ENCODE measurements around the gene RAB3C.
"Not testable (repeated sequence)": the region's sequence is repeated elsewhere in the genome, so short reads cannot be mapped to it uniquely, and the experiment has no call there.

RAB3C gene

GRCh38 chr5:58680503-58680902, 97.6 kb downstream of the RAB3C start:
- DNase-seq: no peak

- DNase-seq: no peak
These were observed 99.1 kb downstream of the RAB3C start for GRCh38 chr5:58681943-58682342.

GRCh38 chr5:58683567-58683966, 100.7 kb downstream of the RAB3C start:
- DNase-seq: no peak

- DNase-seq: no peak
These were observed 104.2 kb downstream of the RAB3C start for GRCh38 chr5:58687079-58687478.

GRCh38 chr5:58687595-58687994, 104.7 kb downstream of the RAB3C start:
- DNase-seq: no peak

GRCh38 chr5:58699088-58699761, 116.3 kb downstream of the RAB3C start:
- DNase-seq: not testable (repeated sequence)

- DNase-seq: no peak
These were observed 116.9 kb downstream of the RAB3C start for GRCh38 chr5:58699762-58700118.

- no peak for DNase-seq
These were observed 121.2 kb downstream of the RAB3C start for GRCh38 chr5:58703925-58704555.

- no peak for DNase-seq
These were observed 123.9 kb downstream of the RAB3C start for GRCh38 chr5:58706736-58707135.

GRCh38 chr5:58708456-58708855, 125.6 kb downstream of the RAB3C start:
- no peak for DNase-seq

- not testable (repeated sequence) for DNase-seq
These were observed 127.5 kb downstream of the RAB3C start for GRCh38 chr5:58710425-58710824.

- DNase-seq: no peak
These were observed 128.0 kb downstream of the RAB3C start for GRCh38 chr5:58710871-58711270.

- no peak for DNase-seq
These were observed 129.1 kb downstream of the RAB3C start for GRCh38 chr5:58711965-58712364.

- DNase-seq: no peak
These were observed 131.2 kb downstream of the RAB3C start for GRCh38 chr5:58714046-58714445.

GRCh38 chr5:58715997-58716656, 133.3 kb downstream of the RAB3C start:
- no peak for DNase-seq

- DNase-seq: no peak
These were observed 133.8 kb downstream of the RAB3C start for GRCh38 chr5:58716713-58717112.

- DNase-seq: no peak
These were observed 134.6 kb downstream of the RAB3C start for GRCh38 chr5:58717303-58718007.

GRCh38 chr5:58718269-58718978, 135.5 kb downstream of the RAB3C start:
- no peak for DNase-seq

- no peak for DNase-seq
These were observed 139.3 kb downstream of the RAB3C start for GRCh38 chr5:58722160-58722559.

GRCh38 chr5:58724992-58725391, 142.1 kb downstream of the RAB3C start:
- DNase-seq: no peak

GRCh38 chr5:58731641-58732040, 148.8 kb downstream of the RAB3C start:
- DNase-seq: no peak

- DNase-seq: no peak
These were observed 152.8 kb downstream of the RAB3C start for GRCh38 chr5:58735637-58736036.

GRCh38 chr5:58736214-58736613, 153.3 kb downstream of the RAB3C start:
- no peak for DNase-seq

Data from activated CD4-positive, alpha-beta T cell treated with anti-CD3 and anti-CD28 coated beads, Interleukin-2, amount 50 U/mL, for 1 hour (primary cell).